PC-9 (cell line): Measurements from ENCODE around the gene TSPY8.
"Not testable (repeated sequence)": the region's sequence is repeated elsewhere in the genome, so short reads cannot be mapped to it uniquely, and the experiment has no call there.

ENCODE experiments used
- CTCF ChIP-seq: fragments of 200-600 bp; sonication (generic); conservative IDR thresholded peaks from 2 replicates; pipeline ENCODE4 v1.6.1; 2017; ENCODE audit warnings: mixed run types, antibody characterized with exemption, mild to moderate bottlenecking, moderate library complexity
- EZH2 ChIP-seq: fragments of 200-600 bp; sonication (generic); IDR thresholded peaks from 2 replicates; pipeline ENCODE4 v1.8.0; 2017; ENCODE audit warnings: antibody characterized with exemption, low read depth

DNA sequence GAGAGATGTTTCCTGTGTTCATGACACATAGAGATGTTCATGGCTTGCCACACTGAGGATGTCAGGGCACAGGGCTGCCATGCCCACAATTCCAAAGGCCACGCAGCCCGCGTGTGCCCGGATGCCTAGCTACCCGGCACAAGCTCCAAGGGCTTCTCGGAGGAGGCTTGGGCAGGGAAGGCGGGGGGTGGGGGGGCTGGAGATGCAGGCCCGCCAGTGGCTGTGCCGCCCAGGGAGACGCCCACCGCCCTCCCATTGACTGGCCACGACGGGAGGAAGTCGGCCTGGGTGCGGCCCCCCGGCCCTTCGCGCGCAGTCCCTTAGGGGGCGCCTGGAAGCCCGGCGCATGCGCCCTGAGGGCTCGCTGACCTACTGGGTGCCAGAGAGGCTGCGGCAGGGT, at the start of gene TSPY8:
- not testable (repeated sequence) for TF ChIP-seq CTCF, EZH2
